Neural progenitor cell (in vitro differentiated cells): Measurements from ENCODE around the gene TMEM208.

Source experiments
- EZH2 ChIP-seq: fragments of 200-600 bp; sonication (generic); IDR thresholded peaks from 2 replicates; pipeline ENCODE4 v1.6.1; 2017; ENCODE audit warnings: antibody characterized with exemption, mild to moderate bottlenecking, moderate library complexity
- EZH2phosphoT487 ChIP-seq: fragments of 200-600 bp; sonication (generic); IDR thresholded peaks from 2 replicates; pipeline ENCODE4 v1.6.1; 2017; ENCODE audit warnings: antibody characterized with exemption
- TF ChIP-seq, protein P1 (sequence below): fragments of 200-600 bp; sonication (generic); IDR thresholded peaks from 2 replicates; pipeline ENCODE4 v1.5.1; 2017; ENCODE audit warnings: antibody characterized with exemption, mild to moderate bottlenecking

DNA sequence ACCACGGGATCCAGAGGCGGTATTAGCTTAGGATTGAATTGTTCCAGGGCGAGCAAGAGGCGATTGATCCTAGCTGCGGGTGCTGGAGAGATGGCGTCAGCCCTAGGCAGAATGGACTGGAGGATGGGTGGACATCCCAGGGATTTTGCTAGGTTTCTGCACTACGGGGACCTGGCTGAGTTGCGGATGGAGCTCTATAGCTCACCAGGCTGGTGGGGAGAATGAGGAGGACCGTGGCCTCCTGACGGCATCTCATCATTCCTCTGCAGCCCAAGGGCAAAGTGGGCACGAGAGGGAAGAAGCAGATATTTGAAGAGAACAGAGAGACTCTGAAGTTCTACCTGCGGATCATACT is 614 bp downstream of the TMEM208 start:
- TF ChIP-seq, protein P1, sequence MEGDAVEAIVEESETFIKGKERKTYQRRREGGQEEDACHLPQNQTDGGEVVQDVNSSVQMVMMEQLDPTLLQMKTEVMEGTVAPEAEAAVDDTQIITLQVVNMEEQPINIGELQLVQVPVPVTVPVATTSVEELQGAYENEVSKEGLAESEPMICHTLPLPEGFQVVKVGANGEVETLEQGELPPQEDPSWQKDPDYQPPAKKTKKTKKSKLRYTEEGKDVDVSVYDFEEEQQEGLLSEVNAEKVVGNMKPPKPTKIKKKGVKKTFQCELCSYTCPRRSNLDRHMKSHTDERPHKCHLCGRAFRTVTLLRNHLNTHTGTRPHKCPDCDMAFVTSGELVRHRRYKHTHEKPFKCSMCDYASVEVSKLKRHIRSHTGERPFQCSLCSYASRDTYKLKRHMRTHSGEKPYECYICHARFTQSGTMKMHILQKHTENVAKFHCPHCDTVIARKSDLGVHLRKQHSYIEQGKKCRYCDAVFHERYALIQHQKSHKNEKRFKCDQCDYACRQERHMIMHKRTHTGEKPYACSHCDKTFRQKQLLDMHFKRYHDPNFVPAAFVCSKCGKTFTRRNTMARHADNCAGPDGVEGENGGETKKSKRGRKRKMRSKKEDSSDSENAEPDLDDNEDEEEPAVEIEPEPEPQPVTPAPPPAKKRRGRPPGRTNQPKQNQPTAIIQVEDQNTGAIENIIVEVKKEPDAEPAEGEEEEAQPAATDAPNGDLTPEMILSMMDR: no peak
- TF ChIP-seq EZH2 (no peak), EZH2phosphoT487 (no peak)
